ENCODE measurements around the gene LCN2.
"Not testable (repeated sequence)": the region's sequence is repeated elsewhere in the genome, so short reads cannot be mapped to it uniquely, and the experiment has no call there.

LCN2 gene

GRCh38 chr9:128149001-128149701, at the start of gene LCN2:
LCN2 (plus strand) TSS chr9:128149453; CDS start chr9:128149526, 73 bp downstream.
- DNase-seq: no peak

GRCh38 chr9:128099932-128100491, 49.2 kb upstream of the LCN2 start:
- no peak for DNase-seq

- no peak for DNase-seq
Measured at GRCh38 chr9:128100581-128100980, 48.7 kb upstream of the LCN2 start.

- DNase-seq: no peak
Measured at GRCh38 chr9:128101231-128101661, 48.0 kb upstream of the LCN2 start.

GRCh38 chr9:128101690-128102089, 47.6 kb upstream of the LCN2 start:
- DNase-seq: no peak

GRCh38 chr9:128102196-128102595, 47.1 kb upstream of the LCN2 start:
- no peak for DNase-seq

- DNase-seq: no peak
Measured at GRCh38 chr9:128102861-128103588, 46.2 kb upstream of the LCN2 start.

GRCh38 chr9:128103589-128103962, 45.7 kb upstream of the LCN2 start:
- DNase-seq: peak; percentile 33 to 39

- no peak for DNase-seq
Measured at GRCh38 chr9:128104171-128104618, 45.1 kb upstream of the LCN2 start.

GRCh38 chr9:128105538-128106175, 43.6 kb upstream of the LCN2 start:
- DNase-seq: no peak

GRCh38 chr9:128106181-128106939, 42.9 kb upstream of the LCN2 start:
- DNase-seq: no peak

- no peak for DNase-seq
Measured at GRCh38 chr9:128106940-128107467, 42.2 kb upstream of the LCN2 start.

GRCh38 chr9:128107468-128108268, 41.6 kb upstream of the LCN2 start:
- DNase-seq: no peak

- DNase-seq: no peak
Measured at GRCh38 chr9:128108269-128109049, 40.8 kb upstream of the LCN2 start.

GRCh38 chr9:128109050-128109709, 40.1 kb upstream of the LCN2 start:
- DNase-seq: no peak

- not testable (repeated sequence) for DNase-seq
Measured at GRCh38 chr9:128111726-128112125, 37.5 kb upstream of the LCN2 start.

- DNase-seq: no peak
Measured at GRCh38 chr9:128113526-128114325, 35.5 kb upstream of the LCN2 start.

GRCh38 chr9:128114326-128115186, 34.7 kb upstream of the LCN2 start:
- DNase-seq: no peak
